Heart left ventricle (tissue), 16 donors: ENCODE measurements around the gene PROSER3. TPM values are rescaled to one million over a fixed set of nuclear protein-coding genes. Genes with fewer than 3 reads are reported as not detected.

Source experiments
- ATAC-seq, 4 donors: fragments of 200-7000 bp; cut with Tn5 transposase; one replicate each; pipeline ENCODE4 v1.9.1; 2020 to 2022; ENCODE audit warnings: moderate library complexity in 4 of 4, mild to moderate bottlenecking in 3 of 4, moderate number of reproducible peaks in 1 of 4
- DNase-seq, 5 donors: peaks; one replicate each; pipeline ENCODE4 v3.0.0-alpha.2; 2020
- H3K27ac ChIP-seq, 12 donors: fragments of 200-600 bp; sonication (generic) in 4 of 12; one replicate each; pipeline versions ENCODE4 v1.5.0 to v1.8.0; 2016 to 2022; ENCODE audit warnings: mild to moderate bottlenecking in 2 of 12
- H3K27me3 ChIP-seq, 9 donors: fragments of 200-600 bp; sonication (generic) in 2 of 9; one replicate each; pipeline versions ENCODE4 v1.5.1 to v1.8.0; 2016 to 2022; ENCODE audit warnings: mild to moderate bottlenecking in 3 of 9
- H3K36me3 ChIP-seq, 9 donors: fragments of 200-600 bp; sonication (generic) in 2 of 9; one replicate each; pipeline versions ENCODE4 v1.5.0 to v1.8.0; 2018 to 2022; ENCODE audit warnings: mild to moderate bottlenecking in 2 of 9
- H3K4me1 ChIP-seq, 12 donors: fragments of 200-600 bp; sonication (generic) in 4 of 12; one replicate each; pipeline versions ENCODE4 v1.5.0 to v1.8.0; 2016 to 2022; ENCODE audit warnings: mild to moderate bottlenecking in 3 of 12
- H3K4me3 ChIP-seq, 12 donors: fragments of 200-600 bp; sonication (generic) in 4 of 12; one replicate each; pipeline versions ENCODE4 v1.5.0 to v1.8.0; 2017 to 2022; ENCODE audit warnings: mild to moderate bottlenecking in 9 of 12, moderate library complexity in 4 of 12
- H3K9me3 ChIP-seq, 12 donors: fragments of 200-600 bp; sonication (generic) in 4 of 12; one replicate each; pipeline versions ENCODE4 v1.5.0 to v1.8.0; 2016 to 2022; ENCODE audit warnings: mild to moderate bottlenecking in 1 of 12
- CTCF ChIP-seq, 12 donors: fragments of 200-600 bp; sonication (generic) in 4 of 12; IDR thresholded peaks; one replicate each; pipeline versions ENCODE4 v1.5.0 to v1.8.0; 2018 to 2022; ENCODE audit warnings: antibody characterized with exemption in 12 of 12, mild to moderate bottlenecking in 5 of 12
- POLR2A ChIP-seq, 2 donors: fragments of 450-650 bp; IDR thresholded peaks; one replicate each; pipeline ENCODE4 v1.6.1; 2017; ENCODE audit warnings: antibody characterized with exemption in 2 of 2, mild to moderate bottlenecking in 2 of 2, moderate library complexity in 2 of 2
- WGBS, 4 donors: extraction: QIAGEN DNeasy Blood & Tissue Kit in 2 of 4; methylation state at CpG; one replicate each; pipeline versions ENCODE4 v1.1.5 to v1.1.7; 2013 to 2018; 5-methylcytosine and 5-hydroxymethylcytosine counted together
- intact Hi-C, 10 donors: fragments of 100-400 bp; cut with DNase I; formaldehyde crosslinking; loops; one replicate each; pipeline versions ENCODE4 v1.11.1 to v1.14.2; 2022
- polyA plus RNA-seq, 2 donors: library from polyadenylated mRNA; stranded (reverse); fragments of 200-250 nt; gene quantifications; one replicate each; pipeline ENCODE4 v1.2.3, GENCODE V29; 2013
- total RNA-seq, 9 donors: library from RNA; depleted of rRNA in 2 of 9; stranded (reverse); fragments of >200 nt in 2 of 9; fragmentation: NEBNext Ultra II Directional in 3 of 9; extraction: Animal tissue kit (Norgen Biotek cat#: 25700) in 3 of 9; gene quantifications; one replicate each; pipeline versions ENCODE4 v1.1.0 to v1.2.4, GENCODE V29; 2016 to 2023
- donor health status: ischemic (EF 13 %, LVEDD 7.1; RV severe dilation, severe dysfunction).
- donor health status: healthy with polysubstance abuse.
- donor health status: DM: no; HTN: yes; CAD: no.
- donor health status: DM: no; HTN: no; CAD: no.
- donor health status: ischemic (EF 25% LVEDD 6.9; RV normal size, moderate dysfunction).
- donor health status: ischemic (EF 25% LVEDD 5.7; RV mildly dilated, moderate dysfunction).
- donor health status: healthy.
- donor health status: DM: yes; HTN: yes; CAD: no.
- donor health status: ischemic (EF 35%, LVEDD 5.7; RV mildly dilated, moderate dysfunction).
- donor health status: nonischemic (EF 11% LVEDD 7.7; RV severe dilation, severe dysfunction).
- donor health status: DM: yes; HTN: yes; CAD: no.
- donor health status: PGD.
- donor health status: ischemic (EF 29% LVEDD 5.4; RV normal size, mild dysfunction).
- donor health status: nonischemic (EF 23%, LVEDD 6.1; RV moderate dilation, normal function).

Gene PROSER3
- total and polyA plus RNA-seq, 11 donors: 1.9 to 19.7 (median 9.7) TPM

- Histone ChIP-seq H3K4me1 (no peaks in the 10 kb centered on the region), H3K9me3 (peaks cover 0 to 2% (median 0%) of the 10 kb centered on the region in 12 donors), H3K36me3 (no peaks in the 10 kb centered on the region), H3K27ac (no peak overlapping the region), H3K27me3 (peaks cover 0 to 33% (median 0%) of the 10 kb centered on the region in 9 donors), H3K4me3 (no peak overlapping the region)
- no peak for ATAC-seq
- 70 to 85% (median 82%) methylated on average over 11 to 18 of the region's 18 CpGs for WGBS, 4 donors
- intact Hi-C loops: no loop called here
- TF ChIP-seq CTCF (IDR thresholded peaks at IDR 0.05) (no peak), POLR2A (IDR thresholded peaks at IDR 0.05) (no peak)
- DNase-seq: no peak
Observed at GRCh38 chr19:35806597-35806996, 48.6 kb downstream of the PROSER3 start.

- Histone ChIP-seq H3K9me3 (no peaks in the 10 kb centered on the region), H3K27ac (no peak overlapping the region), H3K27me3 (peaks cover 0 to 36% (median 0%) of the 10 kb centered on the region in 9 donors), H3K36me3 (no peaks in the 10 kb centered on the region), H3K4me1 (no peaks in the 10 kb centered on the region), H3K4me3 (no peak overlapping the region)
- intact Hi-C loops: no loop called here
- no peak for DNase-seq
- no peak for ATAC-seq
- 81 to 92% (median 88%) methylated on average over 5 of the region's 5 CpGs for WGBS, 4 donors
- no peak for TF ChIP-seq CTCF (IDR thresholded peaks at IDR 0.05)
- no peak for TF ChIP-seq POLR2A (IDR thresholded peaks at IDR 0.05)
Observed at GRCh38 chr19:35807633-35808032, 49.7 kb downstream of the PROSER3 start.

GRCh38 chr19:35811317-35812219, 53.6 kb downstream of the PROSER3 start:
- no peak for TF ChIP-seq CTCF (IDR thresholded peaks at IDR 0.05)
- TF ChIP-seq POLR2A (IDR thresholded peaks at IDR 0.05): no peak
- no peaks in the 10 kb centered on the region for H3K36me3 ChIP-seq
- H3K4me1 ChIP-seq: no peaks in the 10 kb centered on the region
- no peak overlapping the region for H3K4me3 ChIP-seq
- intact Hi-C loops: no loop called here
- peak in 1 of 4 donors; percentile 46 for ATAC-seq
- H3K9me3 ChIP-seq: no peaks in the 10 kb centered on the region
- H3K27me3 ChIP-seq: peaks cover 0 to 40% (median 0%) of the 10 kb centered on the region in 9 donors
- DNase-seq: no peak
- 56 to 81% (median 74%) methylated on average over 6 to 18 of the region's 18 CpGs for WGBS, 4 donors
- no peak overlapping the region for H3K27ac ChIP-seq

- ATAC-seq: no peak
- Histone ChIP-seq H3K4me1 (no peaks in the 10 kb centered on the region), H3K9me3 (no peaks in the 10 kb centered on the region), H3K27me3 (peaks cover 0 to 43% (median 0%) of the 10 kb centered on the region in 9 donors), H3K36me3 (no peaks in the 10 kb centered on the region), H3K4me3 (no peak within 1 kb of the TSS), H3K27ac (no peak within 1 kb of the TSS)
- 72 to 75% (median 73%) methylated on average over 21 to 26 of the region's 26 CpGs for WGBS, 4 donors
- TF ChIP-seq POLR2A (IDR thresholded peaks at IDR 0.05): no peak
- TF ChIP-seq CTCF (IDR thresholded peaks at IDR 0.05): no peak
- DNase-seq: no peak
- intact Hi-C loops: no loop called here
Observed at GRCh38 chr19:35812220-35813042, 54.5 kb downstream of the PROSER3 start, which contains the start of gene PRODH2. Gene PRODH2 (minus strand): TSS chr19:35812845. CDS start chr19:35812805, 40 bp downstream.
